Measurements from ENCODE around the gene RAD52.
"Not testable (repeated sequence)": the region's sequence is repeated elsewhere in the genome, so short reads cannot be mapped to it uniquely, and the experiment has no call there.

Gene RAD52

DNA sequence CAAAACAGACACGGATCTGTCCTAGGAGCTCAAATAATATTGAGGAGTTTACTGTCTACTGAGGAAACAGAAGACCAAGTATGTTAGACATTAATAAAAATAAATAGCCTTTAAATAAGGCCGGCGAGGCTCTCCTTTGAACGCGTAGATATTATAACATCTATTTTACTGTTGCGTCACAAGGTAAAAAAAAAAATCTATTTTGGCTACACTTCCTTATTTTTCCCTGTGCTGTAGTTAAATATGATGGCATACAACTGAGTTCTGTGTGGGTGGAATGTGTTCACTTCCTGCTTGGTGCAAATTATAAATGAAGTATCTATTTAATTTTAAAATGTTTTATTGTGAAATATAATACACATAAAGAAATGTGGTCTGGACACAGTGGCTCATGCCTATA lies 17.2 kb upstream of the RAD52 start:
- no peak for DNase-seq

DNA sequence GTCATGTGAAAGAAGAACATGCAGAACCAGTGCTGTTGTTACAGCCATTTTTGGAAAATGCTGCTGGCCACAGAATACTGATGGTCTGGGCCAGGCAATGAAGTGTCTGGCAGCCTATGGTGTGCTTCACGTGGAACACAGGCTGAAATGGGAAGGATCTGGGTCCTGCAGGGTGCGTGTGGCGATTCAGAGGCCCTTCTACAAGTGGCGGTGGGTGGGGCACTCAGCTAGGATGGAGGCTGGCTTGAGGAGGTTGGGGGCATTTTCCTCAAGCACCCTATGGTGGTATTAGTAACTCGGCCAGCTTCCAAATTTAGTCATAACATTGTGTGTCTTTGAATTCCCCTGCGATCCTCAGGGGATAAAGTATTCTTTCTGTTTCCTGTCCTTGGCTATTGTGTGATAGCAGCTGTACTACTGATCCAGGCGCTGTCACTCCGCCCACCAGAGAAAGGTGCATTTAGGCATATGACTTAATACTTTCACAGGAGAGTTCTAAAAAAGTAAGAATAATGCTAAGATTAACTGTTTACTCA lies 9.2 kb upstream of the RAD52 start:
- no peak for DNase-seq

DNA sequence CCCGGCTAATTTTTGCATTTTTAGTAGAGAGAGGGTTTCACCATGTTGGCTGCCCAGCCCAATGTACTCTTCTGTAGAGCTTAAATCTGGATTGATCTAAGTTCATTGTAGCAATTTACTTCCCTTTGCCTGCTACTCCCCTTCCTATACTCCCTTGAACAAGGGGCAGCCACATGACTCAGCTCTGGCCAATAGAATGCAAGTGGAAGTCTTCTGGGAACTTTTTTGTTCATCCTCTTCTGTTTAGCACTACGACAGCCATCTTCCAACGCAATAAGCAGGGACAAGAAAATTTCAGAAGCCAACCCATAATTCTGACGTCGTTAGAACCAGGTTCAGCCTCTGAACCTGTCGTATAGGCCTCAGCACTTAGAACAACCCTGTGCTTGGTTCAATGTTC lies 6.4 kb upstream of the RAD52 start:
- DNase-seq = no peak

DNA sequence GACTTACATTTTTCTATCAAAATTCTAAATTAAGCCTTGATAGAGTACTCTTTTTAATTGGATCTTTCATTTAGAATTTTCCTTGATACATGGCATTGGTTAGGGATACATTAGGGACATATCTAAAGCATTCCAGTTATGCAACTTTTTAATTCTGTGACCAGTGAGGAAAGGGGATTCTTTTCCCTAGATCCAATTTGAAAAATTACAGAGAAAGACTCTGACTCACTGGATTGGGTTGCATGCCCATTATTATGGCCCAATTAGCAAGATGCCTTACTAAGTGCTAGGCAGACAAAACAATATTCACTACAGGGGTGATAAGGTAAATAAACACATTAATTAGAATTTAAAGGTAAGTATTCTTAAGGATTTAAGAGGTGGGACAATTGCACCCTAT lies 5.2 kb upstream of the RAD52 start:
- no peak for DNase-seq

DNA sequence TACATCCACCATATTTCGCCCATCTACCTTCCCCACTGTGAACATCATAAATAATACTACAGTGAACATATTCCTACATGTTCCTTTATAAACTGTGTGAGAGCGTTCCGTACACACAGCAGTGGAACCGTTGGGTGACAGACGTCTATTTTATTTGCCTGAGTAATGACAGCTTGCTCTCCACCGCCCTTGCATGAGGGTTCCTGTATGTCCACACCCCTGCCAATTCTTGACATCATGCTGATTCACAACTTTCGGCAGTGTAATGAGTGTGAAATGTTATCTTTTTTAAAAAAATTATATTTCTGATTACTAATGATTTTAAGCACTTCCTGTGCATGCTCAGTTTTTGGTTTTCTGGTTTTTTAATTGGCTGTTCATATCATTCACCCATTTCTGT lies 4.3 kb upstream of the RAD52 start:
- no peak for DNase-seq

DNA sequence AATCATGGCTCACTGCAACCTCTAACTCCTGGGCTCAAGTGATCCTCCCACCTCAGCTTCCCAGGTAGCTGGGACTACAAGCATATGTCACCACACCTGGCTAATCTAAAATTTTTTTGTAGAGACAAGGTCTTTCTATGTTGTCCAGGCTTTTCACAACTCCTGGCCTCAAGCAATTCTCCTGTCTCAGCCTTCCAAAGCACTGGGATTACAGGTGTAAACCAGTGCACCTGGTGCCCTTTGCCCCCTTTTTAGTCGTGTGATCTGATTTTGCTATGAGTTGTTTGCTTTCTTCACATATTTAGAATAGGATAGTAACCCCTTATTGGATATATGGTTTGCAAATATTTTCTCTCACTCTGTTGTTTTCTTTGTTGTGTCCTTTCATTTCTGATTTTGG lies 1.7 kb upstream of the RAD52 start:
- no peak for DNase-seq

DNA sequence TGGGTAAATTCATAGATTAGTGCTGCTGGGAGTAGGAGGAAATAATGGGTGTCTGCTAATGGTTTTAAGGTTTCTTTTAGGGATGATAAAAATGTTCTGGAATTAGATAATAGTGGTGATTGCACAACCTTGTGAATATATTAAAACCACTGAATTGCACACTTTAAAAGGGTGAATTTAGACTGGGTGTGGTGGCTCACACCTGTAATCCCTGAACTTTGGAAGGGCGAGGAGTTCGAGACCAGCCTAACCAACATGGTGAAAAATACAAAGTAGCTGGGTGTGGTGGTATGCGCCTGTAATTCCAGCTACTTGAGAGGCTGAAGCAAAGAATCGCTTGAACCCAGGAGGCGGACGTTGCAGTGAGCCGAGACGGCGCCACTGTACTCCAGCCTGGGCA lies 1.3 kb downstream of the RAD52 start:
- no peak for DNase-seq

DNA sequence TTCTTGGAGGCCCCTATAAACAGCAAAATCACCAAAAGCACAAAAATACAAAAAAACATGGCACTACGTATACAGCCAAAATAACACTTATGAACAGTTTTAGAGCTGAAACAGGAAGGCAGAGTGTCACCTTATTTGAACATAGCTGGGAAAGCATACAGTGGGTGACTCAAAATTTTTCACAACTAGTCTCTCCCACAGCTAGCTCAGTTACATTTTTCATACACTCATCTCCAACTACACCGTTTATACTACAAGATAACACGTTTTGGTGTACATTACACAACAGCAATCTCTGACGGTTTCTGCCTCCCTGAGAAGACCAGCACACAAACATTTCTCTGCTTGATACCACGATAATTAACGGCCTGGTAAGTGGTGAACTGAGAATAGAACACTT lies 2.9 kb downstream of the RAD52 start:
- DNase-seq = no peak

DNA sequence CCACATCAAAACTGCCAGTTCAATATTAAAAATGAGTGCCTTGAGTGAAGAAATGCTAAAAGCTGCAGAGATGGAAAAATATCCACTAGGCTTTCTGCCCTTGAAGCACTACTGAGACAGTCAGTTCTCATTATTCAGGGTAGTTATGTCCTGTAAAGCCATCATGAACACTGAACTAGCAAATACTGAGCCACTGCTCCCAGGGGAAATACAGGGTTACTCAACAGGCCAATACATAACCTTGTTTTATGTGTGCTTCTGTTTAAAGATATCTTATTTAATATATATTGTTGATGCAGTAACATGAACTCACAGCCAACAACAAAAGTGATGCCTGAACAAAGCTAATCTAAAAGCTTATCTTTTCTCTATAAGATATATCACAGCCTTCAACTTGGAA lies 3.3 kb downstream of the RAD52 start:
- DNase-seq = no peak

DNA sequence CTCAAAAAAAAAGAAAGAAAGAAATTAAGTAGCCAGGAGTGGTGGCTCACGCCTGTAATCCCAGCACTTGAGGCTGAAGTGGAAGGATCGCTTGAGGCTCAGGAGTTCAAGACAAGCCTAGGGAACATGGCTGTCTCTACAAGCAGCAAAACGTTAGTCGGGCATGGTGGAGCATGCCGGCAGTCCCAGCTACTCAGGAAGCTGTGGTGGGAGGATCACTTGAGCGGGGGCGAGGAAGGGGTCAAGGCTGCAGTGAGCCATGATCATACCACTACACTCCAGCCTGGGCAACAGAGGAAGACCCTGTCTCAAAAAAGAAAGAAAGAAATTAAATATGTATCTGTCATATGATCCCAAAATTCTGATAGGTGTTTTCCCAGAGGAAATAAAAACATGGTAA lies 5.3 kb downstream of the RAD52 start:
- no peak for DNase-seq

DNA sequence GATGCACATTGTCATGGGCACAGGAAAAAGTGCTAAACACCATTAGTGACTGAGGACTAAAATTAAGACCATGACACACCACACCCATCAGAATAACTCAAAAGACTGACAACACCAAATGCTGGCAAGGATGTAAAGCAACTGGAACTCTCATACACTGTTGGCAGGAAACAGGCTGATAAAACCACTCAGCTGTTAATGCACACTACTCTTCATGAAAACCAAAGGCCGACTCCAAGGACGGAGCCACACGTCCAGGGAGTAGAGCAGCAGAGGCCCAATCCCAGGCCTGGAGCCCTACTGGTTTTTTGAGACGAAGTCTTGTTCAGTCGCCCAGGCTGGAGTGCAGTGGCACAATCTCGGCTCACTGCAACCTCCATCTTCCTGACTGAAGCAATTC lies 6.4 kb downstream of the RAD52 start:
- DNase-seq = no peak

DNA sequence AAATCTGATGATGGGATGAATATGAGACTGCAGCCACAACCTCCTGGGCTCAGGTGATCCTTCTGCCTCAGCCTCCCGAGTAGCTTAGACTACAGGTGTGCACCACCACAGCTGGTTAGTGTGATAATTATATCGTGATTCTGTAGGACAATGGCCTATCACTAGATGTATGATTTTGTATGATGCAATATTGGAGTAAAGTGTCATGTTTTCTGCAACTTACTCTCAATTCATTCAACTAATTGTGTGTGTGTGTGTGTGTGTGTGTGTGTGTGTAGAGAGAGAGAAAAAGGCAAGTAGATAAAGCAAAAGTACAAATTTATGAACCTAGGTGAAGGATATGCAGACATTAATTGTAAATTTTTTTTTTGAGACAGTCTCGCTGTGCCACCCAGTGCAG lies 10.7 kb downstream of the RAD52 start:
- DNase-seq = no peak

DNA sequence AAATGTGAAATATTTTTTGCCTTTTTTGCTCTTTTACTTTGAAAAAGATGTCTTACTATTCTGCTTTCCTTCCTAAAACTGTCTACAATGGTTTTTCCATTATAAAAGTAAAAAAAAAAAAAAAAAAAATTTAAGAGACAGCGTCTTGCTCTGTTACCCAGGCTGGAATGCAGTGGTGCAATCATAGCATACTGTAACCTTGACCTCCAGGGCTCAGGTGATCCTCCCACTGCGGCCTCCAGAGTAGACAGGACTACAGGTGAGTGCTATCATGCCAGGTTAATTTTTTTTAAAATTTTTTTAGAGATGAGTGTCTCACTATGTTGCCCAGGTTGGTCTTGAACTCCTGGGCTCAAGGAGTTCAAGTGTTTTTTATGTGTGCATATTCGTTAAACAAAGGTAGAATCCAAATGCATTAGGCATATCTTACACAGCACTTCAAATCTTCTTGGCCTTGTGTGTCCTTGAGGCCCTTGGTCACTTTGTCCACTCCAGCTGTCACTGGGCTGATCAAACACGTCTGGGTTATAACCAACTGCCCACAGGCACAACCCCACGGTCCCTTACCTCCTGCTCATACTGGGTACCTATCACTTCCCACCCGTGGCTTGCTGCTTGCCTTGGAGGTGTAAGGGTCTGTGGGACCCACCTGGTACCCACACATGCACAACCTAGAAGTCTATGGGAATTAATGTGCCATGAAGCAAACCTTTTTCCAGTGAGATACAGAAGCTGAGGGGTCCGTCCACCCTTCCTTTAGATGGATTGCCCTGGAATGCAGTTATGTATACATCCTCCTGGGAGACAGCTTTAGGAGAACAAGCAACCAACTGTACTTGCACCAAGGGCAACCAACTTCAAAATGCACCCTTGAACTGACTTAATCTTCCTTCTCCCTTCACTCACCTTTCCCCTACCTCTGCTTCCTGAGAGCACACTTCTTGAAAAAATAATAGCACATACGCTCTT lies 12.8 kb downstream of the RAD52 start:
- no peak for DNase-seq

DNA sequence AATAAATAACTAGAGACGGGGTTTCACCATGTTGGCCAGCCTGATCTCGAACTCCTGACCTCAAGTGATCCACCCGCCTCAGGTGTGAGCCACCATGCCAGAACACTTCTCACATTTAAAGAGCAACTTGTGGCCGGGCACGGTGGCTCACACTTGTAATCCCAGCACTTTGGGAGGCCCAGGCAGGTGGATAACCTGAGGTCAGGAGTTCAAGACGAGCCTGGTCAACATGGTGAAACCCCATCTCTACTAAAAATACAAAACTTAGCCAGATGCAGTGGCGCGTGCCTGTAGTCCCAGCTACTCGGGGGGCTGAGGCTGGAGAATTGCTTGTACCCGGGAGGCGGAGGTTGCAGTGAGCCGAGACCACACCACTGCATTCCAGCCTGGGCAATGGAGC lies 13.6 kb downstream of the RAD52 start:
- DNase-seq = not testable (repeated sequence)

DNA sequence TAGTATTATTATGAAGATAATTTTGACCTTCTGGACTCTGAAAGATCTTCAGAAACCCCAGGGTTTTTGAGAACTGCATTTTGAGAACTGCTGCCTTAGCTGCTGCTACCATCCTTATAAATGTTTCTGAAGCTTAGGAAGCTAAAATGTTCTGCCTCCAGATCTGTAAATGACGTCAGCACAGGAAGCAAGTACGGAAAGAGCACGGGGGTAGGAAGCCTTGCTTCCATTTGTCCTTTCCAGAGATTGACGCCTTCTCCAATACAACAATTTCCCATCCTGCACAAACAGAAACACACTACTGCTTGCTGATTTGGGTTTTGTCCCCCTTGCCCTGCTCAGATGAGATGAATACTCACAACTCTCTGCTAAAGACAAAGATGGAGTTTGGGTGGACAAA lies 17.9 kb downstream of the RAD52 start:
- no peak for DNase-seq

DNA sequence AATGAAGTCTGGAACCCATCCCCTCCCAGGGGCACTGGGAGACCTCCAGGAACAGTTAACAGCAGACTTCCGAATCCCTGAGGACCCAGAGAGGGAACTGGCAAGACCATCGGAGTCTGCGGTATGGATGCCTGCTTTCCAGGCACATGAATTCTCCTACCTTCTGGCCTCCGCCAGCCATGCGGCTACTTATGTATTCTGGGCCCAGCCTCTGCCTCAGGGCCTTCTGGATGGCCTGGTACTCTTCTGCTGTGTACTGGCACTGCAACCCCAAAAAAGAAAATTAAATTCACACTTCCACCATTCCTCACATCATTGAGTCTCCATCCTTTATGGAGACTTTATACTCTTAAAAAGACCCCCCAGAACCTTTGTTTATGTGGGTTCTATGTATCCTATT lies 18.4 kb downstream of the RAD52 start:
- DNase-seq = no peak

DNA sequence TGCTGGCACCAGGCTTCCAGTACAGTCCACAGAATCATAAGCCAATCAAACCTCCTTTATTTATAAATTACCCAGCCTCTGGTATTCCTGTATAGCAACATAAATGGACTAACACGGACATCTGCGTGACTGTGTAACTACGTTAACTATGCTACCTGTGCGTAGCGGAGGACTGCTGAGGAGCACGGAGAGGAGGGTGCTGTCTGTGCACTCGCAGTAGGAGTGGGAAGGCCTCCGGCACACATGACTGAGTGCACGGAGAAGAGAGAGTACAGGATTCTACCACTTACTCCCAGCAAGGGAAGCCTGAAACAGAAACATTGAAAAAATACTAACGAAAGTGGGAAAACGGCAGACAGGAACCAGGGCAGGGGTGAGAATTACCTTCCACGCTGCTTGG lies 22.9 kb downstream of the RAD52 start:
- DNase-seq = no peak

DNA sequence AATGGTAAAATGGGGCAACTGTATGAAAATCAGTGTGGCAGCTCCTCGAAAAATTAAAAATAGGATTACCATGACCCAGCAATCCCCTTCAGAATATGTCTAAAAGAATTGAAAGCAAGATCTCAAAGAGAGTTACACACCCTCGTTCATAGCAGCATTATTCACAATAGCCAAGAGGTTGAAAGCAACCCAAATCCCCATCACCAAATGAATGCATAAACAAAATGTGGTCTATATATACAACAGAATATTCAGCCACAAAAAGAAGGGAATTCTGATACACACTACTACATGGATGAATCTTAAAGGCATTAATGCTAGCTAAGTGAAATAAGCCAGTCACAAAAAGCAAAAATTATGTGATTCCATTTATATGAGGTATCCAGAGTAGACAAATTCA lies 27.2 kb downstream of the RAD52 start:
- no peak for DNase-seq

DNA sequence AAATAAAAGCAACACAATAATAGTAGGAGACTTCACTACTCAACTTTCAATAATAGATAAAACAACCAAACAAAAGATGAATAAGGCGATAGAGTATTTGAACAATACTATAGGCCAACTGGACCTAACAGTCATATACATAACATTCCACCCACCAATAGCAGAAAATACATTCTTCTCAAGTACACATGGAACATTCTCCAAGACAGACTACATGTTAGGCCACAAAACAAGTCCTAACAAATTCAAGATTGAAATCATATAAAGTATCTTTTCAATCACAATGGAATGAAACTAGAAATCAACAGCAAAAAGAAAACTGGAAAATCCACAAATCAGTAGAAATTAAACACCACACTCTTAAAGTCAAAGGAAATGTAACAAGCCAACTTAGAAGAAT lies 28.8 kb downstream of the RAD52 start:
- DNase-seq = no peak

DNA sequence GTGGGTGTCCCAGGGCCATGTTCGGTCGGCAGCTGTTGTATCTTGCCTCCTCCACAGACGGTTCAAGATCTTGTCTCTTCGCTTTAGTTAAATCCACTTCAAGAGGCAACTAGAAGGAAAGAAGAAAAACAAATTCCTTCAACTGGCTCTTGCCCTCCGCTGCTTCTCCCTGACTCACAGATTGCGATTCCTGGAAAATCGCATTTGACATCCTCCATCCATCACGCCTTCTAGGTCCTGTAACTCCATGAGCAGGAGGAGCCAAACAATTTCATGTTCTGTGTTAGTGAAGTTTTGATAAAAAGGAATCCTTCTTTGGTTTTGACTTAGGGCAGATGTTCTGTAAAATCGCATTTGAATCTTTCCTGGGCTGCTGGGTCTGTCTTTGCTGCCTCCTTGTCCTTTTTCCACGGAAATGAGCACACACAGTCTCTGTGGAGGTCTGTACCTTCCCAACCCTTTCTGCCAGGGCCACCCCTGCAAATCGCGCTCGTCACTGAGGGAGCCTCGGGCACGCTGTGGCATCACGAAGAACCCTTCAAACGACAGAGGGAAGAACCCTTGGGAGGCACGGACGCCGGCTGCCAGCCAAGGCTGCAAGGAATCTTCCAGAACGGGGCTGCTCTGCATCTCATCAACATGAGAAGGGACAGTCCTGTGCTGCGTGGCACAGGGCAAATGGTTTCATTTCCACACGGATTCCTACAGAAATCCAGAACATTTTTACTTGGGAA lies 32.6 kb downstream of the RAD52 start:
- DNase-seq = no peak

DNA sequence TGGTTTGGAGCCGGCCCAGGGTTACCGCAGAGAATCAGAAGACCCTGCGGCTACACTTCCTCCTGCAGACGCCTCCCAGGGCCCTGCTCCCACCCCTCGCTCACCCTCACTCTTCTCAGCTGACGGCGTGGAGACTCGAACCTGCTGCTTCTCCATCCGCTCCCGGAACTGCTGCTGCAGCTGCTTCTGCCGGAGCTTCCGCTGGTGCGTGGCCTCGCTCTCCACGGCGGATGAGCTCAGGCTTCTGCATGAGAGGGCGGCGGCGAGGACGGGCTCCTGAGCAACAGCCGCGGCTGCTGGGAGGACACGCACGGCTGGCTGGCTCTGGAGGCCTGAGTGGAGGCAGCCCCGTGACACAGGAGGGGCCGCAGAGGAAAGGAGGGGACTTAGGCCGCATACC lies 33.3 kb downstream of the RAD52 start:
- DNase-seq = no peak

DNA sequence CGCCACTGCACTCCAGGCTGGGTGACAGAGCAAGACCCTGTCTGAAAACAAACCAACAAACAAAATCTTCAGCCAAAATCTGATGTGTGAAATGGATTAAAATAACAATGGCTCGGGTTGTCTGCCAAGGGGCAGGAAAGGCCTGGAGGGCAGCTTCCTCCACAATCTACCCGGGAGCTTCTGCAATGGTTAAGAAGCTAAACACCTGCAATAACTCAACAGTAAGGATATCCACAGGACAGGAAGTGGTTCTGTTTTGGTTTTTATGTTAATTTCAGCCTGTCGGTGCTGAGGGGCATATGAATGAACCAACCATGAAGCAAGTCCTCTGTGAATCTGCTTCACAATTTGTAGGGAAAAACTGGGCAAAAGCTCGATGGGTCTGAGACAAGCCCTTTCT lies 34.4 kb downstream of the RAD52 start:
- no peak for DNase-seq

DNA sequence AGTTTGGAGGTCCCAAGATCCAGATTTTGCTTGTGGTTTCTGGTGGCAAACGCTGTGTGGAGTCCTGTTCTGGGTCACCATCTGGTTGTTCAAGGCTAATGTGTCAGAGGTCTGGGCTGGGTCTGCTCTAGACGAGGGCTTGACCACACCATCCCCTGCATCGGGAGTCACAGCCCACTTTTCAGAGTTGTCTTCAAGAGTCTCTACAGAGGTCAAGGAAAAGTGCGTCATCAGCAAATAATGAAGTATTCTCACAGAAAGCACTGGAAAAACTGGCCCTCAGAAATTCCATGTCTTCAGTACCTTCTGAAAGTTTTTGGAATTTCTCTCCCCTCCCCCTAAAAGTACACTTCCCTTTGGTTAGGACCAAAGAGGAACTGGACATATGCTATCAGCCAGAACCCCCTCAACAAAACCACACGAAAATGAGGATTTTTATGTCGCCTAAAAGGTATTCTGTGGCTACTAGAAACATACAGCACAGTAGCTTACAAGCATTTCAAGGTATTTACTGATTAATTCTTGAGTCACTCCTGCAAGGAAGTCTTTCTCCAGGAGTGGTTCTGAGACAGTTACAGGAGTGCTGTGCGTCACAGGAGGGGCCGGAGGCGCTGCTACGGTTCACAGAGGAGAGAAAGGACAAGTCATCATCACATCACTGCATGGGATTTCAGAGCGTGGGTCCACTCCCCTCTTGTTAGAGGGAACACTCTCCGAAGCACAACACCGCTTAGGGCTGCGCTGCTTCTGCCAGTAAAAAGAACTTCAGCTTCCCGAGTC lies 35.4 kb downstream of the RAD52 start:
- DNase-seq = no peak

All from cerebellar nuclear complex (tissue), 1 donor.